HG03442 (cell line): ENCODE data around the gene OR6Y1.

Experiments
- ATAC-seq: cut with Tn5 transposase; IDR thresholded peaks from one replicate; pipeline ENCODE4 v1.9.1; 2021; ENCODE audit warnings: mild to moderate bottlenecking, moderate library complexity; ENCODE audit not compliant: unreplicated experiment

The OR6Y1 gene, protein sequence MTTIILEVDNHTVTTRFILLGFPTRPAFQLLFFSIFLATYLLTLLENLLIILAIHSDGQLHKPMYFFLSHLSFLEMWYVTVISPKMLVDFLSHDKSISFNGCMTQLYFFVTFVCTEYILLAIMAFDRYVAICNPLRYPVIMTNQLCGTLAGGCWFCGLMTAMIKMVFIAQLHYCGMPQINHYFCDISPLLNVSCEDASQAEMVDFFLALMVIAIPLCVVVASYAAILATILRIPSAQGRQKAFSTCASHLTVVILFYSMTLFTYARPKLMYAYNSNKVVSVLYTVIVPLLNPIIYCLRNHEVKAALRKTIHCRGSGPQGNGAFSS

DNA sequence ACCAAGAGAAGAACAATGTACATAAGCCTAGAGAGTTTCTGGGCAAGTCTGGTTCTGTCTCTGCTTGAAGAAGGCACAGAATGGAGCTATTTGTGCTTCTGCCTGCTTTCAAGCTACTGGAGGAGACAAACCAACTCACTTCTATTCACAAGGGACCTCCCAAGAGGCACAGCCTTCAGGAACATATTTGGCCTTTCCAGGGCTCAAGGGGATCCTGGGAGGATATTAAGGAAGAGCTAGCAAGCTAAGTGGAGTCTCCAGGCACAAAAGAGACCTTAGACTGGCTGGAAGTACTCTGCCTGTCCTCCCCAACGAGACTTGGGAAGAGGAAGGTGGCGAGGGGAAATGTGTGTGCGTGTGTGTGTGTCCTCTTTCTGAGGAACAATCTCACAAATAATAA is at the start of gene OR6Y1:
Gene OR6Y1 (minus strand): TSS at position 54 of the 400 bp plus-strand sequence. CDS start 6,300 bp downstream, outside the sequence.
- ATAC-seq, result no peak

DNA sequence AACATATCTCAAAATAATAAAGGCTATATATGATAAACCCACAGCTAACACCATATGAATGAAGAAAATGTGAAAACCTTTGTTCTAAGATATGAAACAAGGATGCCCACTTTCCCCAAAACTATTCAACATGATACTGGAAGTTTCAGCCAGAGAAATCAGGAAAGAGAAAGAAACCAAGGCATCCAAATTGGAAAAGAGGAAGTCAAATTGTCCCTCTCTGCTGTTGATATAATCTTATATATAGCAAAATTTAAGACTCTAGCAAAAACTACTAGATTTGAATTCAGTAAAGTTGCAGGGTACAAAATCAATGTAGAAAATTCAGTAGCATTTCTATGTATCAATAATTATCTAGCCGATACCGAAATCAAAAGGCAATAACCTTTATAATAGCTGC is 46.5 kb upstream of the OR6Y1 start:
- ATAC-seq, result no peak

DNA sequence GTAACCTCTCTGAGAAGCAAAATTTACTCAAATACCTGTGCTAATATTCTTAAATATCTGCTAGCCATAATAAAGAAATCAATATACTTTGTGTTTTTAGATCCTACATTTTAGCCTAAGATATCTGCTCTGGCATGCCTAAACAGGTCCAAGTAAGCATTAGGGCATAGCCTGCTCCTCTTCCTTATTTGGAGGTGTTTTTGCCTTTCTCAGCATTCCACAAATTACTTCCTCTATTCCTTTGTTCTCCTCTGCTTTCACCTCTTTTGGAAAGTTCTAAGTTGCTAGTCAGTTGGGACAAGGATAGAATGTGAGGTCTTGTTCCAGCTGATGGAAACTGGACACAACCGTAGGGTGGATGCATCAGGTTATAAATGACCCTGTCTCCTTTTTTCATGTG is 32.7 kb upstream of the OR6Y1 start:
- ATAC-seq, result no peak

DNA sequence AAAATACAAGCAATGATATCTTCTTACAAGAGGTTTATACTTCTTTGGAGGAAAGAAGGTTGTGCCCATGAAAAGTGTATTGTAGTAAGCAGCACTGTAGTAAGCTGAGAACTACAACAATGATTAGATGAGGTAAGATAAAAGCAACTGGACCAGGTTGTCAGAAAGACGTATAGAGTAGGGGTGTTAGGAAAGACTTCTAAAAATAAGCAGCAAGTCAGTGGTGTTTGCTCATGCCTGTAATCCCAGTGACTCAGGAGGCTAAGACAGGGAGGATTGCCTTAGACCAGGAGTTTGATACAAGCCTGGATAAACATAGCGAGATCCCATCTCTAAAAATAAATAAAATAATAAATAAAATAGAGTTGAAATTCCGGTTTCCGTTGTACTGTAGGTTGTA is 29.8 kb upstream of the OR6Y1 start:
- no peak for ATAC-seq

DNA sequence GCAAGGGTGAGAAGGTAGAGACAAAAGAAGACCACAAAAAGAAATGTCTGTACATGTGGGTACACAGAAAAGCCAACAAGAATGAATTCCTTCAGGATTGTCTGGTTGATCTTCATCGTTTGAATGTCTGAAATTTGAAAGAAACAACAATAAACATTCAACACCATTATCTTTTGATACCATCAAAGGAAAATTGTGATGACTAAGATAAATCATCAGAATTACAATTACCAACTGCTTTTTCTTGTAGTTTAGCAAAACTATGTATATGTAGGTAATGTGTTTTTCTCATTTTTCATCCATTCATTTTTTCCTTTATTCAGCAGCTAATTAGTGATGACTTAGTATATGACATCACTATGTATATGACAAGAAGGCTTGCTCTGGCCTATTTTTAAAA is 25.5 kb upstream of the OR6Y1 start, which contains the start of gene OR10X1:
Gene OR10X1 (minus strand): TSS at position 167 of the 400 bp plus-strand sequence. CDS start 0 bp downstream, at position 167.
- no peak for ATAC-seq

DNA sequence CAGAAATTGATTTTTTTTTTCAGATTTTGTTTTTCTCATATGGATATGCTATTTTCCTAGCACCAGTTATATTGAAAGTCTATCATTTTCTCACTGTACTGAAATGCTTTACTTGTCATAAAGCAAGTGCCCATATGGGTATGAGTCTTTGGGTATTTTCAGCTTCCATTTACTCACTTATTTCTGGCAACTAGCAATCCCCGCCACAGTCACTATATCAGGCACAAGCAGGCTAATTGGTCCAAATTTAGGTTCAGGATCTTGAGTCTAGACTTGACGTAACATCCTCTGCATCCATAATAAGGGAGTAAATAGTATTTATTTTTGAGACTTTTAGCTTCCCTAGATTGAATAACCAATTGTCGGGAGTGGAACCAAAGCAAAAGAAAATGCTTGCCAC is 23.4 kb upstream of the OR6Y1 start:
- no peak for ATAC-seq

DNA sequence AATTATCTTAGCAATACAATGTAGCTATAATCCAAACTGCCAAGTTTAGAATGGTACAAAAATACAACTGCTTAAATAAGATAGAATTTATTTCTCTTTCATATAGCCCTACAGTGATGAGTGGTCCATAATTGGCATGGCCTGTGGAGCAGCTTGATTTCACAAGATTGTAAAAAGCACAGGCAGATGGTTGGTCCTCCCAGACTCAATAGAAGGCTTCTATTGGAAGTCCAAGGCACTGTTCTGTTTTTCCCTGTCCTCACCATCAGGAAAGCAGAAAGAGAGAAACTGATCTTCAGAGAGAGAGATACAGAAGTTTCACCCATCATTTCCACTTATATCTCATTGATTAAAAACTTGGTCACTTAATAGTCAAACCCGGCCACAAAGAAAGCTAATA is 18.0 kb upstream of the OR6Y1 start:
- ATAC-seq, result no peak

DNA sequence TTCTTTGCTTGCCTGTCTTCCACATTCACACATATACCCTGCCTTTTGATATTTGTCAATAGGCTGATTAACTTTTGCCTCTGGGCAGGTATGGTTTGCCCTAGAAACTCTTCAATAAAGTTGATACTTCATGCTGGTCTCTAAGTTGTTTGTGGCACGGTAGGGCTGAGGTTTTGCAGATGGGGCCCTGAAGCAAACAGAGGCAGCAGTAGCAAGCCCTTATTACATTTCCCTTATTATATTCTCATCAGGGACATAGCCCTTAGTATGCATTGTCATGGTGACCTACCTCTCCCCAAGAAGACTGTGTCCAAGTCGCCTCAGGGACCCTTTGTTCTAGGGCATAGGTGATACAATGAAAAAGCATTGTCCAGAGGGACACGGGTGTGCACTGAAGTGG is 16.3 kb upstream of the OR6Y1 start, which contains the start of gene OR6P1:
Gene OR6P1 (minus strand): TSS at position 101 of the 400 bp plus-strand sequence. CDS start 6,976 bp downstream, outside the sequence.
- ATAC-seq, result no peak

DNA sequence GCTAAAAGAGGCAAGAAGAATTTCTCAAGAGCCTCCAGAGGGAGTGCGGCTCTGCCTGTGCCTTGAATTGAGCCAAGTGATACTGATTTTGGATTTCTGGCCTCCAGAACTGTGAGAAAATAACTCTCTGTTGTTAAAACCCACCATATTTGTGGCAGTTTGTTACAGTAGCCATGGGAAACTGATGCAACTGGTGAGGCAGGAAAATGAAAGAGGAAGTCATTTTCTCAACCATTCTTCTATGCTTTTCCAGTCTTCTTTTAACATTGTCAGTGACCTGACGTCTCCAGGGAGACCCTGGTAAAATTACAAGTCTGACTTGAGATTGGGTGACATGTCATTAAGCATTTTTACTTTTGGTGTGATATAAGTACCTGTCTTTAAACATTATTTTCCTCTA is 10.4 kb upstream of the OR6Y1 start:
- no peak for ATAC-seq

DNA sequence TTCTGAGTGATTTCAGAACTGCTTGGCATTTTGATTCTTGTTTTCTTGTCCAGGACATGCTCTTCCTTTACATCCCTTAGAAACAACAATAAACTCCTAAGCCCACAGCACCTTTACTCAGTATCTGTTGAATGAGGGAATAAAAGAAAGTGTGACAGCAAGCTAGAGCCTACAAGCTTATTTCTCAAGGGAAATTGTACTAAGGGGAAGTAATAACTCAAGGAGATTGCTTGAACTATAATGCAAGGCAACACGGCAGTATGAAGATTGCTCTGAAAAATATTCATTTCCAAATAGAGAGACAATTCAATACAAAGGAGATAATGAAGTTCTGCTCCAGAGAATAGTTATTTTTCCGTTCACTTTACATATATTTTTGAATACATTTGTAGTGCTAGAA is 9.6 kb upstream of the OR6Y1 start:
- ATAC-seq, result no peak

DNA sequence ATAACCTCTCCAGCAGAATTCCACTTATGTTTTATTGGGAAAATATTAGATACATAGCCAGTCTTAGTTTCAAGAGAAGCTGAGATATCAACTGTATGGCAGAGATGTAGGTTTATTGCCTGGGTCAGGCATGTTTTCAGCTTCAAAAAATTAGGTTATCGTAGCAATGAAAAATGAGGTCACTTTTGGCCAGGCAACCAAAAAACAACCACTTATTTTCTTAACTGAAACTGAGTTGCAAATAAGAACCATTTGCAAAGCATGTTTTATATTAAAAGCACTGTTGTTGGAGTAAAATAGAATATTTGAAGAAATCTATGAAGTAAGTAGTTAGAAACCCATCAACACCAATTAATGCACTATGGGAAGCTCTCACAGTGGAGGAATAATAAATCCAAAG is 5.5 kb upstream of the OR6Y1 start:
- no peak for ATAC-seq

DNA sequence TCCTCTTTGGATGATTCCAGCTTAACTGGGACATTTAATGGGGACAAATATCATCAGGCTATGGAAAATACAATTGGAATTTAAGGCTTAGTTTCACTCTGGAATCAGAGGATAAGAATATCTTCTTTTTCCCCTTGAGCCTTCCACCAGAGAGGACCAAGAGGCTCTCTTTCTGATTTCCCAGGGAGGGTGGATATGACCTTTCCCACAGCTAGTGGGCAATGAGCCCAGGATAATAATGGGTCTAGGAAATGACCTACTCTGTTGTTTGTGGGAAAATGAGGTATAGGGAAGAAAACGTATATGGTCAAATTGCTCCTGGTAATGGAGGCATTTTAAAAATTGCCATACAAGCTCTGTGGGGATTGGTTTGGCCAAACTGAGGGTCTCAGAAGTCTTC is 1.9 kb downstream of the OR6Y1 start:
- no peak for ATAC-seq

DNA sequence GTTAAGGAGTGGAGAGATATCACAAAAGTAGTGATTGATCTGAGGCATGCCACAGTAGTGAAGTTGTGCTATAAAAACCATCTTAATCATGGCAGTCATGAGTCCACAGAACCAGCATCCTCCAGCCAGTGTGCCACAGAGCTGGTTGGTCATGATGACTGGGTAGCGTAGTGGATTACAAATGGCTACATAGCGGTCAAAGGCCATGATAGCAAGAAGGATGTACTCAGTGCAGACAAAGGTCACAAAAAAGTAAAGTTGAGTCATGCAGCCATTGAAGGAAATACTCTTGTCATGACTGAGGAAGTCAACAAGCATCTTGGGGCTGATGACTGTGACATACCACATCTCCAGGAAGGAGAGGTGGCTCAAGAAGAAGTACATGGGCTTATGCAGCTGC is 6.7 kb downstream of the OR6Y1 start:
- ATAC-seq, result no peak

DNA sequence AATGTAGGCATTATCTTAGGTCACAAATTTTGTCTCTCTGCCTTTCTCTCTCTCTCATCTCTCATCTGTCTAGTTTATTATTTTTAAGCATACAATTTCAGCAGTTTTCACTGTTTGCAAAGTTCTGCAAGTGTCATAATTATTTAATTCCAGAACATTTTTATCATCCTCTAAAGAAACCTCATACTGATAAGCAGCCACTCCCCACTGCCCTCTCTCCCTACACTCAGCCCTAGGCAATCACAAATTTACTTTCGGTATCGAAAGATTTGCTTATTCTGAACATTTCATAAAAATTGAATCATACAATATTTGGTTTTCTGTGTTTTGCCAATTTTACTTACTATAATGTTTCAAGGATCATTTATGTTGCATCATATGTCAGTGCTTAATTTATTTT is 16.6 kb downstream of the OR6Y1 start:
- ATAC-seq, result no peak

DNA sequence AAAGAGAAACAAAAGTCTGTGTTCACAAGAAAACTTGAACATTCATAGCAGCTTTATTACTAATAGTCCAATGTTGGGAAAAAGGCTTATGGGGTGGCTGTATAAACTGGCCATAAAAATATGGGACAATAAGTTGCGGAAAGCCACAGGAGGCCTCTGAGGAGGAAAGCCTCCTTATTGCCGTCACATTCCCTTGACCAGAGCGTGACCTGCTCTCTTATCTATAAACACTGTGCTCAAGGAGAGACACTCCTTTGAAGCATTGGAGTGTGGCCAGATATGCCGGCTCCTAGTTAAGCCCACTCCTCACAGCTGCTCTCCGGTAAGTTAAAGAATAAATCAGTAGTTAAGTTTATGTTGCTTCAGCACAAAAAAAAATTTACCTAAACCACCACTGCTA is 19.7 kb downstream of the OR6Y1 start:
- no peak for ATAC-seq

DNA sequence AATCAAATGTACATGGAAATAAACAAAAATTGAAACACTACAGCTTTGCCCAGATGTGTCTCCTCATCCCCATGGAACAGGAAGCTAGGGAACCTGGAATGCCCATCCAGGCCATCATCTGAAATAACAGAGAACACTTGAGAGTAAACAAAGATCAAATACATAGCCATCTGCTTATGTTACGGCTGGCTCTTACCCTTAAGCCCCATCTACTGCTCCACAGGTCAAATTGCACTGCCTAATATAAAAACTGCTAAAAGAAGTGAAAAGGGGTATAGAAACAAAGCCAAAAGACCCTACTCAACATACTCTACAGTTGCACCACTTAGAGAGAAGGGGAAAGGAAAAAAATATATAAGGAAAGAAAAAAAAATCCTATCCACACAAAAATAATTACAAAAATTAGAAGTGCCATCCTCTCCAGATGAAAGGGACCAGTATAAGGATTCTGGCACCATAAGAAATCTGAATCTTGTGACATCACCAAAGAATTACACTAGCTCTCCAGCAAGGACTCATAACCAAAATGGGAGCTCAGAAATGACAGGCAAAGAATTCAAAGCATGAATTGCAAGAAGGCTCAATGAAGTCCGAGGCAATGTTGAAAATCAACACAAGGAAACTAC is 26.9 kb downstream of the OR6Y1 start:
- peak; percentile 76 for ATAC-seq

DNA sequence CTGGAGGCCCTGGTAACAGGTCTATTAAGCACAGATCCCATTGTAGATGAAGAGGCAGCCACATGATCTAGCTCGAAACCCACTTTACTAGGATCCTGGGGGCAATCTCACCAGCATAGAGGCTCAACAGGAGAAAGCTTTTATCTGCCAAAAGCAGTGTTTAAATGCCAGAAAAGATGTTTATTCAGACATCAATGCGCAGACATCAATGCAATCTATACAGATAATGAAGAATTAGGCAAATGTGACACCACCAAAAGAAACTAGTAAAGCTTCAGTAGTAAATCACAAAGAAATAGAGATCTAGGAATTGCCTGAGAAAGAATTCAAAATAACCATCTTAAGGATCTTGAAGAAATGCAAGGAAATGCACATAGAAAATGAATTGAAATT is 32.5 kb downstream of the OR6Y1 start:
- no peak for ATAC-seq

DNA sequence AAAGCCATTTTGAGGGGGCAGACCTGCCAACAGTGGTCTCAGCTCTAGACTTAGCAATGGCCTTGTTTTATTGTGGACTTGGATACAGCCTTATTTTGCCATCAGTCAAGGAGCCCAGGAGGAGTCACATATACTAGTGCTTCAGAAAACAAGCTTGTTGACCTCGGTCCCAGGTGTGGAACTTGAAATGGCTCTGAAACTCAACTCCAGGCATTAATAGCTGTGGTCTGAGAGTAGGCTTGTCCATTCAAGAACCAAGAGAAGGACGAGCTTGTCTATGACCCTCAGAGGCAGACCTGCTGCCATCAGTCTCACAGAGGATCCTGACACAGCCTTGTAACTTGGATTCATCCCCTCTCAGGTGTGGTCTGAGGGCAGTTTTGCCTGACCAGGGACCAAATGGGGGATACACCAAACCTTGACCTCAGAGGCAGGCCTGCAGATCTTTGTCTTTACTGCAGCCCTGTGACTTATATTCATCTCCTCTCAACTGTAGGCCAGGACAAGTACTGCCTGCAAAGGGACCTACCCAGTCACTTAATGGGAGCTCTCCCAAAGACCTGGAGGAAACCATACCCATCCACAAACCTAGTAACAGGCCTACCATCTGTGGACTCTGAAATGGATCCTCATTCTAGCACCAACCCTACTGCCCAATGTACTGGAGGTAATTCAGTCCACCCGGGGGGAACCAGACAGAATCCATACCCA is 33.1 kb downstream of the OR6Y1 start:
- ATAC-seq, result no peak

DNA sequence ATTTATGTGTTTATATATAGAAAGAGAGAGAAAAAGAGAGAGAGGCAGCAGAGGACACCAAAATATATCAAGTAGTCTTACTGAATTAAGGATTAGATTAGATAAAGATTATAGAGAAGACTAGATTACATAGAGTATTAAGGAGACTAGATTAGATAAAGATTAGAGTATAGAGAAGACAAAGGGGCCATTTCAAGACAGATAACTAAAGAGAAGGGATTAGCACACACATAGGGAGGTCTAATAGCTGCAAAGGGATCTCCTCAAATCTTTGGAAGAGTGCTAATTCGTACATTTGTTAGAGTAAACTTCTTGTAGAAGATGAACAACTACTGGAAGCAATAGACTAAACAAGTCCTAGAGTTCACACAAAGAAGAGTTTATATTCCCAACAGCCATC is 34.2 kb downstream of the OR6Y1 start:
- ATAC-seq, result no peak

DNA sequence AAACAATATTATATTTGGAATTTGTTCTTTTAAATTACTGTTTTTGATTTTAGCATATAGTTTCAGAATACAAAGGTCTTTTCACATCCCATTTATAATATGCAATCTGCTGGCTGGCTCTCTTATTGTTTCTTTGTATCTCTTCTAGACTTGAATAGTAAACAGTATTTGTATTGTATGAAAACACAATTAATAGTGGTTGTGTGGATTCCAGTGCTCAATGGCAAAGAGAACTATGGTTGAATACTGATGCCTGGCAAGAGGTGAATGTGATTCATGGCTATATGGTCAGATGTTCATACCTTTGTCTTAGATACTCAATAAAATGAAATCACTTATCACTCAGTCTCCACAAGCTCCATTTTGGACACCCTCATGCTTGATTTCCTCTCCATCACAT is 37.2 kb downstream of the OR6Y1 start:
- ATAC-seq, result no peak

DNA sequence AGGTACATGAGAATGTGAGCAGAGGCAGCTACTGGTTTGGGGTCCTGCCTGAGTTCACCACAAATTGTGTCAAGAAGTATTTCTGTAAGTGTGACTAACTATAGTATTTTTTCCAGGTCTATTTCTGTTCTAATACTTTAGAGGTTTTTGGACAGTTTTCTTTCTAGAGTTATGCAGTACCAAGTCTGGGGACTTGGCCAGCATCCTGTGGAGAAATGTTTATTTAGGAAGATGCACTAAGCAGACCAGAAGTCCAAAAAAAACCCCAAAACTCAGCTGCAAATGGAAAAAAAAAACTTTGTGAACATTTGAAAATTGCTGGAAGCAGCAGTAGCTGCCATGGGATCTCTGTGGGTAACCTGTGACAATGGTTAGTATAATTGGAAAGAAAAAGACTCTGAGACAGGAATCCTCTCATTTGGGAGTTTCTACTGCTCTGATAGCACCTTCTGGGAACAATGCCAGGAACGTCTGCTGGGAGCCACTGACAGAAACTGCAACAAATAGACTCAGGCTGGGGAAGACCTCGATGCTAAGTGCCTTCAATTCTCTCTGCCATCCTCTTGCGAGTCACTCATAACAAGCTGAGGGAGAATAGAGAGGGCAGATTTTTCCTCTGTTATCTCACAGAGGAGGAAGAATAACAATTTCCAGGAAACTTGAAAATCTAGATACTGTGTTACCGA is 44.6 kb downstream of the OR6Y1 start:
- ATAC-seq, result no peak
